HG02970 (cell line): ENCODE data around the gene KLK12.

Experiments
- ATAC-seq: cut with Tn5 transposase; IDR thresholded peaks from one replicate; pipeline ENCODE4 v1.9.1; 2021; ENCODE audit warnings: mild to moderate bottlenecking, moderate library complexity, moderate number of reproducible peaks; ENCODE audit not compliant: unreplicated experiment, low FRiP score

KLK12 gene

DNA sequence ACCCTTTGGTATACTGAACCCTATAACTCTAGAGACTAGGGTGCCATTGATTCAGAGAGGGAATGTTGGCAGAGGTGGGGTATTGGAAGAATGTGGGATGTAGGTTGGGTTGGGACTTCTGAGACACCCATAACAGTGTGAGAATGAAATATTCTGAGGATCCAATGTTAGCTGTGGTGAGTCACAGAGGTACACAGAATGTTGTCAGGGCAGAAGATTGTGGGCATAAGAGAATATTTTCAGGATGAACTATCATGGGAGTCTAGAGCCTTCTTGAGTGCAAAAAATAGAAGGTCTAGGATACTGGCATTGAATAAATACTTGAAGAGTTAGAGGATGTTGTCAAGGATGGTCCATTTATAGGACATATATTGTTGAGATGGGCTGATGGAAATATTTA lies 21.1 kb upstream of the KLK12 start:
- ATAC-seq, result no peak

DNA sequence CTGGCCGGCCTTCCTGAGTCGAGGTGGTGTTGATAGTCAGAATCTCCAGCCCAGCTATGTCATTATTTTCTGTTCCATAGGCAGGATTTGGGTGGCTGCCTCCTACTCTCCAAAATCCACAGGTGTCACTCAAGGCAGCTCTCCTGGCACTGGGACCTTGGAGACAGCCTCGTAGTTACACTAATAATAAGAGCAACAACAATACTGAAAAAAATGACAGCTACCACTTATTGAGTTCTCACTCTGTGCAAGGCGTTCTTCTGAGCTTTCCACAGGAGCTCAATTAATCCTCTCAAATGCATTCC lies 12.2 kb upstream of the KLK12 start:
- ATAC-seq, result no peak

DNA sequence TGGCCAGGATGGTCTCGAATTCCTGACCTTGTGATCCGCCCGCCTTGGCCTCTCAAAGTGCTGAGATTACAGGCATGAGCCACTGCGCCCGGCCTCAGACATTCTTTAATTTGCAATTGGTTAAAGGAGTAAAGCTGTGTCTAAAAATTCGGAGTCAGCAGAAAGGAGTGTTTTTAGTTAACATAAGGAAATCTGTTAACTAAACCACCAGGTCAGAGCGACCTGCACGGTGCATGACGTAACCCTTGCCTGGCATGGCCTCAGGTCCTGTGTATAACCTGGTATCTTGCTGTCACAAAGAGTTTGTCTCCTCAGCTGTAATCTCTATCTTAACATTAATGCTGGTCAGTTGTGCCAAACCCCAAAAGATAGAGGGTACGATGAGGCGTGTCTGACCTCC lies 9.5 kb upstream of the KLK12 start:
- ATAC-seq, result no peak

DNA sequence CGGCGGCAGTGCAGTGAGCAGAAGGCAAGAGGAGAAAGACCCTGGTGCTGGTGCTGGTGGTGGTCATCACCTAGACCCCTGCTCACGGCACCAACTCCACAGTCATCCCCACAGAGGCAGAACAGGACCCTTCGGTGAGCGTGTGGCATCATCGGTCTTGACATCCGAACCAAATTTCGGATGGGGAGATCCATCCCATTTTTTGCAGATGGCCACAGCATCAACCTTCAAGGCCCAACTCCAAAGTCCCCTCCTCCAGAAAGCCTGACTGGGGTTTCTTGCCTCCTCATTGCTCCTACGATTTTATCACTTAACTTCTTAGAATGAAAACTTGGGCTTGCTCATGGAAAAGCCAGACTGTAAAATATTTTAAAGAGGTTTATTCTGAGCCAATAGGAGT lies 8.7 kb upstream of the KLK12 start:
- ATAC-seq, result no peak

DNA sequence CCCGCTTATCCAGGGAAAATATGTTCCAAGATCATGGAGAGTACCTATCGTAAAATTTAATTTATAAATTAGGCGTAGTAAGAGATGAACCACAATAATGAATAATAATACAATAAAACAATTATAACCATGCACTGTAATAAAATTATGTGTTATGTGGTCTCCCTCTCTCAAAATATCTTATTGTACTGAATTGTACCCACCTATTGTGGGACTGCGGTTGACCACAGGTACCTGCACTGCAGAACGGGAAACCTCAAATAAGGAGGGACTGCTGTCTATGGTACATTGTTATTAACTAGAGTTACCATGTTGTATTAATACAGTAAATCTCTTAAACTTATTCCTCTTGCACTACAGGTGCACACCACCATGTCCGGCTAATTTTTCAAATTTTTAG lies 5.3 kb upstream of the KLK12 start:
- ATAC-seq, result no peak

DNA sequence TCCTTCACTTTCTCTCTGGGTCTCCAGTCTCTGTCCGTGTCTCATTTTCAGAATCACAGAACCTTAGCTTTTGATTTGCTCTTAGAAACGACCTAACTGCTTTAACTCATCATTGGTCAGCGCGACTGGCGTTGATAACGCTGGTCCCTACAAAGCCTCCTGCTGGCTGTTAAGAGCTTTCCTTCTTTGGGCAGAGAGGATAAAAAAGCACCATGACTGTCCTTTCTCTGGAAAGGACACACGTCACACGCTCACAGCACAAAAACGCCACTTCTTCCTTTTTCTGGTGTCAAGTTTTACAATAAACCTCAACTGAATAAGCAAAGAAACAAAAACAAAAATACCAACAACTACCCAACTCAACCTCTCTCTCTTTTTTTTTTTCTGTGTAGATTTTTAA lies 1.7 kb upstream of the KLK12 start:
- ATAC-seq, result no peak

DNA sequence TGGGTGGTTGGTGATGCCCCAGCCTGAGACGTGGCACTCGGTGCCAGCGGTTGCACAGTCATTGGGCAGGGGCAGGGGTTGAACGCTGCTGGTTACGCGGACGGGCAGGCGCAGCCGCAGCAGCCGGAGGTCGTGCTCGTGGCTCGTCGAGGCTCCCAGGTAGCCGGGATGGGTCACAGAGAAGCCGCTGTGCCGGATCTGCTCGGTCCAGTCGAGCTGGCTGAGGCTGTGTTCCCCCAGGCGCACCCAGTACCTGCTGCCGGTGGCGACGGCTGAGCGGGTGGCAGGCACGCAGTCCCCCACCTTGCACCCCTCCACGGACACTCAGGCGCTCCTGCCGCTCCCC lies 2.9 kb downstream of the KLK12 start:
- no peak for ATAC-seq

DNA sequence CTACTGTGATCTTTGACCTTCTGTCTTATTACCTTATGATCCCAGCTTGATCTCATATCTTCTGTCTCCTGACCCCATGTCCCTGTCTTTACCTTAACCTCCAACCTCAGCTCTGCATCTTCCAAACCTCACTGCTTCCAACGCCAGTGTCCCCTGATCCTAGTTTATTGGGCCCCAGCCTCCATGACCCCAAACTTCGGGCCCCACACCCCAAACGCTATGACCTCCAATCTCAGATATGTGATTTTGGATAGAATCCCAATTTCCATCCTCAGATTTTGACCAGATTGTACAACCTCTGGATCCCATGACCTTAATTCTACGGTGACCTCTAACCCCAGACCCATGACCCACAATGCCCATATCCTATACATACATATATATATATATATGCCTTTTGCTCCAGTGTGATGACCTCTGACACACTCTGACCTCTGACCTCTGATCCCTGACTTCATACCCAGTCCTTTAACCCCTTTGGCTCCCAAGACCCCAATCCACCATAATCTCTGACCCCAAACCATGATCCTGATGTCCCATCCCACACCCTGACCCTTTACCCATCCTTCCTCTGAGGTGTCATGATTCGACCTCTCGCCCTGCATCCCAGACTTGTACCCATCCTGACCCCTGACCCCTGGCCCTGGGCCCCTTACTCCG lies 3.5 kb downstream of the KLK12 start:
- ATAC-seq, result no peak

DNA sequence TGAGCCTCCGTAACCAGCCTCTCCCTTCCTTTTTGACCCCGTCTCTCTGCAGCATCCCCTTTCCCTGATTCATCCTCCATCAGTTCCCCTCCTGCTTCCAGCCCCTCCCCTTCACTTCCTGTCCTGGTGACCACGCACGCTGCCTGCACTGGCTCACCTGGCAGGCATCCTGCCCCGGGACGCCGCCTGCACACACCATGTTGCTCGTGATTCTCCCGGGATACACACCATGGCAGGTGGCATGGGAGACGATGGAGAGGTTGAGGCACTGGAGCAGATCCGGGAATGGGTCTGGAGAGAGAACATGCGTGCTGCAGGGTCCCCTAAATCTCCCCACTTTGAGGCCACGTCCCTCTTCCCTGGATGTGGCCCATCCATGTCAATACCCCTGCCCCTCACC lies 4.2 kb downstream of the KLK12 start:
- no peak for ATAC-seq

DNA sequence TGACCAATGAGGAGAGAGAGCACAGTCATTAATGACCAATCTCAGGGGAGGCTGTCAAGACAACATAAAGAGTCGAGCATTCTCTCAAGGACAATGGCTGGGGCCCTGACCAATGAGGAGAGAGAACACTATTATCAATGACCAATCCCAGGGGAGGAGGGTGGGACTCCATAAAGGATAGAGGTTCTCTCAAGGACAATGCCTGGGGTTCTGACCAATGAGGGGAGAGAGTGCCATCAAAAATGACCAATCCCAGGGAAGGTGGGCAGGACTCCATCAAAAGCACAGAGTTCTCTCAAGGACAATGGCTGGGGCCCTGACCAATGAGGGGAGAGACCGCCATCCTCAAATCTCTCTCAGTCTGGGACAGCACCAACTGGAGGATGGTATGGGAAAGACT lies 5.1 kb downstream of the KLK12 start:
- no peak for ATAC-seq

DNA sequence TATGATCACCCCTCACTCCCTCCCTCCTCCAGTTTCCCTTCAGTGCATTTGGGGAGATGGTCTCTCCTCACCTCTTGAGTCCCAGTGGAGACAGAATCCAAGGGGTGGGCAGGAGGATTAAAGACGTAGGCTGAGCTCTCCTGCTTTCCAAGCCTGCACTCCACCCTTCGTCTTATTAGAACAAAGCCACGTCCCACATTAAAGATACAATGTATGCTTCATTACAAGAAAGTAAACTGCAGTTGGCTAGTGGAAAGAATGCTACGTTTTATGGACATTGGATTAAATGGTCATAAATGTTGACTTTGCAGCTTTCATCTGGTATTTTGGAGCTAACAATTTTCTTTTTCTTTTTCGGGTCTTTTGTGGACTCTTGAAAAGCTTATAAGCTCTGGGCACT lies 6.9 kb downstream of the KLK12 start:
- ATAC-seq, result no peak

DNA sequence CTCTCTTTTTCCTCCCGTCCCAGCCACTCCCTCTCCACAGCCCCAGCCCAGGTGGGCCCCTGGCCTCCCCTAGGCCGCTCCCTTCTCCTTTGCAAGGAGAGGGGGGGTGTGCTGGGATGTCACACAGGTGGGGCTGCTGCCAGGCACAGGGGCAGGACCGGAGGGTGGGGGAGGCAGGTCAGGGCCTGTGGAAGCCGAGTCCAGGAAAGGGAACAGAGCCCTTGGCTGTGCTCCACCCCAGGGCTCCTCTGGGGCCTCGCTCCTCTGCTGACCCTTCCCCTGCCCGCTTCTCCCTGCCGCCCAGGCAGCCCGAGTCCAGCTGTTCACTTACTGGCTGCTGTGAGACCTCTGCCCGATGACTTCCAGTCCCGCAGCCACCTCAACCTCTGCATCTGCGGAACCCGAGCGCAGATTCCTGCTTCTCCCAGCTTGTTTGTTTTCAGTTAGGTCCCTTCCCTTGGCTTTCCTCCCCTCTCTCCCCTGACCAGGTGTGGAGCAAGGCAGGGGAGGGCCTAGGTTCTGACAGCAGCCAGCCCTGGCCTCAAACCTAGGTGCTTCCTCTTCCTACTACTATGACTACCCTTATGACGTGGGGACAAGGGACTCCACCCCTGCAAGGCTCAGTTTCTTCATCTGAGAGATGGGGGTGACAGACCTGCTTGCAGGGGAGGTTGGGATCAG lies 7.5 kb downstream of the KLK12 start:
- ATAC-seq, result no peak

DNA sequence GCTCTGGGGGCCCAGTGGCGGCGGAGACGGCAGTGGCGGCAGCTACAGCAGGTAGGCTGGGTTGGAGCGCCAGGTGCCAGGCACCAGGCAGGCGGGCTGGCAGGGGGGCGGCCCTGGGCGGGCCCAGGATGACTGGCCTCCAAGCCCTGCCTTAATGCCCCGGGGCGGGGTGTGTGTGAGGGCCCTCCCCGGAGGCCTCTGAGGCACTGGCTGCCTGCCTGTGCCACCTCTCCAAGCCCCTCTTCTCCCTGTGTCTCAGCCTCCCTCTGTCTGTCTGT lies 8.3 kb downstream of the KLK12 start, which contains the start of gene KLK11:
Gene KLK11 (minus strand): TSS at position 63 of the 278 bp plus-strand sequence. CDS start 985 bp downstream, outside the sequence.
- no peak for ATAC-seq

DNA sequence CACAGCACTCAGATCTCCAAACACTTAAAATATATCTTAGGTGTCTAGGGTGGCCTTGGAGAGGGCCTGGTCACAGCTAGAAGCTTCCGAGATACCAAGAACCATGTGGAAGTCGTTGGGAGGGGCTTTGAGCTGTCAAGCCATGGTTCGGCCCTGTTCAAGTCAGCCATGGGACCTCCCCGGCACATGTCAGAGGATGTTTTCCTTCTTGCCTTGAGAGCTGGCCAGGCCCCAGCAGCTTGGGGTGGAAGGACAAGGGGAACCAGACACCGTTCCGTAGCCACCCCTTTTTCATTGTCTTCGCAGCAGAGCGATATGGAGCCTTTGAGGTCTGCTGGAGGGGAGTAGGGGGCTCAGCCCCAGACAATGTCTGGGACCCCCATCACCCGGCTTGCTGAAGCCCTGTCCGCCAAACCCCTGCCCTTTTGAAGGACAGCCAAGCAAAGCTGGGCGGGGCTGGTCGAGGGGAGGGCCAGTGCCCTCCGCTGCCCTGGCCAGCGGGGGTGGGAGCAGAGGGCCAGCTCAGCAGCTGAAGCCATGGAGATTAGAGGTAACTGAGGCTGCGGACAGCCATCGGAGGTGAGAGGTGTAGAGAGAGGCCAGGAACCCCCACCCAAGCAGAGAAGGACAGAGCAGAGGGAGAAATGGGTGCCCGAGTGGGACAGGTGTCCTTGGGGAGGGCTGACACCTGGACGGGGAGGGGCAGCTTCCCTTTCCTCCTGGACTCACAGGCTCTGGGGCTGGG lies 8.8 kb downstream of the KLK12 start:
- ATAC-seq, result no peak

DNA sequence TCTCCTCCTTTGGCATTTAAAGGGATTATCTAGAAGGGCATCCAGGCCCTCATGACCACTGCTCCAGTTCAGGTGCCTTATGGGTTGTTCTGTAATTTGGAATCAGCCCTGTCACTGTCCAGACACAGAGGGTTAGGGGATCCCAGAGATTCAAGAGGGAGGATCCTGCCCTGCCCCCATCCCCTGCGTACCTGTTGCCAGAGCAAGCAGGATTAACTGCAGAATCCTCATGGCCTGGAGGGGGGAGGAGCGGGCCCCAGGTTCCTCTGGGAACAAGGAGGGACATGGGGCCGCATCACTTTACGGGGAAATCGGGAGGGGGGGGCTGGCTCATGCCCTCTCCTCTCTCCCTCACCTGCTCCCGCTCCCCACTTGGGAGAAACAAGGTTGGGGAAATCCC lies 9.4 kb downstream of the KLK12 start:
- ATAC-seq, result no peak

DNA sequence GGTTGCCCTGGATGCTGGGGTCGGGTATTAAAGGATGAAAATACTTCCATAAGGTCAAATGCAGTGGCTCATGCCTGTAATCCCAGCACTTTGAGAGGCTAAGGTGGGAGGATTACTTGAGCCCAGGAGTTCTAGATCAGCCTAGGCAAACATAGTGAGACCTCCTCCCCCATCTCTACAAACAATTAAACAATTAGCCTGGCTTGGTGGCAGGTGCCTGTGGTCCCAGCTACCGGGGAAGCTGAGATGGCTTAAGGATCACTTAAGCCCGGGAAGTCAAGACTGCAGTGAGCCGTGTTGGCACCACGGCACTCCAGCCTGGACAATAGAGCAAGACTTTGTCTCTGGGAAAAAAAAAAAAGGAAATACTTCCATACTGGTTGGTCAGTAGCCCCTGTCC lies 9.9 kb downstream of the KLK12 start:
- ATAC-seq, result no peak

DNA sequence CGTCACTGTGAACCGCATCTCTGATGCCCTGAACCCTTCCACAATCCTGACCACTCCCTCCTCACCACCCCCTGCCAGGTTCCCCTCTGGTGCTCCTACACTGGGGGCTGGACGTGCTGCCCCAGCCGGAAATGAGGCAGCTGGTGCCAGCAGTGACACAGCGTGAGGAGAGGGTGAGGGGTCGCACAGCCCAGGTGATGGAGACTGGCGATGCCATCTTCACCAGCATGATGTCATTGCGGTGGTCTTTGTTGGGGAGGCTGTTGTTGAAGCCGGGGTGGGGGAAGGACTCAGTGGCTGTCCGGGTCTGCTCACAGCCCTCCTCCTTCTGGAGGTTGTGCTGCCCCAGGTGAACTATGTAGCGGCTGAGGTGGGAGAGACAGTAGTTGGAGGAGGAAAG lies 10.9 kb downstream of the KLK12 start:
- no peak for ATAC-seq

DNA sequence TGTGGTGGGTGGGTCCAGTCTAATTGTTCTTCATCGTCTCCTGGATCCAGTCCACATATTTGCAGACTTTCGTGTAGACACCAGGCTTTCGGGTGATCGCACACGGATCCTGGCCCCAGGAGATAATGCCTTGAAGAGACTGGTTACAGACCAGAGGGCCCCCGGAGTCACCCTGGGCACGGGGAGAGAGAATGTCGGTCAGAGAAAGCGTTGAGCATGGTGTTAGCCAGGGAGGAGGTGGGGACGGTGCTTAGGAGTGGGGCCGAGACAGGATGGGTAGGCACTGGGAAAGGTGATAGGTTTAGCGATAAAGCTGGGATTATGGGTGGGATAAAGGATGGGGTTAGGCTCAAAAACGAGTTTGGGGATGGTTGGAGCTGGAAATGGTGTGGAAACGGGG lies 12.3 kb downstream of the KLK12 start:
- ATAC-seq, result no peak

DNA sequence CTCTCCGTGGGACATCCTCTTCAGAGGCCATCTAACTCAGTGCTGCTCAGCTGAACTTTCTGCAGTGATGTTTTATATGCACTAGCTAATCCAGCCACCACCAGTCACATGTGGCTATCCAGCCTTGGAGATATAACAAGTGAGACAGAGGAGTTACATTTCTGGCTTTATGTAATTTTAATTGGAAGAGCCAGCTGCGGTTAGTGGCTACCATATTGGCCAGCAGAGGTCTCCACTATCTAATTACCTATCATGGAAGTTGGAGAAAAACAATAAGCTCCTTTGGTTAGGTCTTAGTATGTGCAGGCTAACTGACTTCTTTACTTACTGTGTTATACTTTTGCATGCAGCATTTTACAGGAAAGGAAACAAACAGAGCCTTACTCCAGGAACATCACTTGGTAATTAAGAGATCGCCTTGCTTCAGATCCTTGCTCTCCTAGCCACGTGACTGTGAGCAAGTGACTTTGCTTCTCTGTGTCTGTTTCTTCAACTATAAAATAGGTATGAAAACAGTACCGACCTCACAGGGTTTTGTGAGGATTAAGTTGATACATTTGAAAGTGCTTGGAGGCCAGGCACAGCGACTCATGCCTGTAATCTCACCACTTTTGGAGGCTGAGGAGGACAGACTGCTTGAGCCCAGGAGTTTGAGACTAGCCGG lies 13.7 kb downstream of the KLK12 start:
- ATAC-seq, result no peak

DNA sequence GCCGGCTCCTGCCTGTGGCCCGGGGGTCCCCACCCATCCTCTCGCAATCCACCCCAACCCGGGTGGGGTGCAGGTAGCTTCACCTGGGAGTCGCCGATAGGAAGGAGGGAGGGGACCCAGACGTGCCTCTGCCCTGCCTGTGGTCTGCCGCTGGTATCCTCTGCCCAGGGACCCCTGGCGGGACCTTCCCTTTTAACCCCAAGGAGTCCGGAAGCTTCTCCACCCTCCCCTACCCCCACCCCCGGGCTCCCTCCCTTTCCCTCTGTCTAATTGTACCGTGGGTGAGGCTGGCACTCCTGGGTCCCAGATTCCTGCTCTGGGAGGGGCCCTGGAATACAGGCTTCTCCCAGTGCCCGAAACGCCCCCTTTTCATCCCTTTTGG lies 15.3 kb downstream of the KLK12 start, which contains the start of gene KLK10:
Gene KLK10 (minus strand): TSS at position 166 of the 382 bp plus-strand sequence. CDS start 579 bp downstream, outside the sequence.
- ATAC-seq, result no peak

DNA sequence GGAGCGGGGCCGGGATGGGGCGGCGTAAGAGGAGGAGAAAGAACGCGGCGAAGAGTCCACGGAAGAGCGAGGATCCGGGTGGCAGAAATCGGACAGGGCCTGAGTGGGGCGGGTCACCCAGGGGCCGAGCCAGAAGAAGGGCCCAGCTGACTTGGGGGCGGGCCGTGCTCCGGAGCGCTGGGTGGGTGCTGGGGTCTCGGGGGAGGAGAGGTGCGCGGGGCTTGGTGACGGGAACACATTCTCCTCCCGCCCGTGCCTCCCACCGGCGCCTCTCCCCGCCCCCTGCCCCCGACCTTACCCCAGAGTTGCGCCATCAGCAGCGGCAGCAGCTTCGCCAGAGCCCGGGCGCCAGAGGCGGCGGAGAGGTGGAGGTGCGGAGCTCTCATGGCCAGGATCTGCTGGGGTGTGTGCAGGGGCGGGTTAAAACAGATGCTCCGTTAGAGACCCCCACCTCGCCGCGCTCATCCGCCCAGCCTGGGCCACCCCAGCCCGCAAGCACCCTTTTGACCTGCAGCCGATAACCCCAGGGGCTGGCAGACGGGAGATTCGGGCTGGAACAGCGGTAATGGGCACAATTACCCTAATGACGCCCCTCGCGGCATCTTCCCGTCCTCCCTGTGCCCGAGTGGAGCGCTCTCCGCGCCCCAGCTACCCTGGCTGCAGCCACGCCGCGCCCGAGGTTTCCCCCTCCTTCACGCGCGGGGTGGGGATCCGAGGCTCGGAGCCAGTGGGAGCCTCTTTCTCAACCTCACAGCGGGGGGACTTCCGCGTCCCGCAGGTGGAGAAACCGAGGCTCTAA lies 15.9 kb downstream of the KLK12 start:
- no peak for ATAC-seq
